Calu3 (cell line): Measurements from ENCODE around the gene C9orf50. TPM values are rescaled to one million over a fixed set of nuclear protein-coding genes. Genes with fewer than 3 reads are reported as not detected.

Source experiments
- BruUV-seq: library from RNA; stranded (reverse); fragments of 400-500 nt; replicated peaks from 2 replicates; lab custom pipeline; 2021; lab: Mats Ljungman, UMichigan
- CTCF ChIA-PET: fragments of 300-600 bp; sonication (Branson Sonifier 250); formaldehyde crosslinking; loops from one replicate; lab custom pipeline; 2022; ENCODE audit warnings: antibody characterized with exemption; lab: Charles Lee
- DNase-seq: peaks from one replicate; pipeline ENCODE4 v3.0.0; 2022
- H3K27ac Mint-ChIP-seq: one replicate; pipeline ENCODE4 v1.8.0; 2022; ENCODE audit warnings: mixed read lengths; ENCODE audit not compliant: unreplicated experiment
- H3K27me3 Mint-ChIP-seq: one replicate; pipeline ENCODE4 v1.8.0; 2022; ENCODE audit warnings: mixed read lengths; ENCODE audit not compliant: unreplicated experiment
- H3K36me3 Mint-ChIP-seq: one replicate; pipeline ENCODE4 v1.8.0; 2022; ENCODE audit warnings: mild to moderate bottlenecking, moderate library complexity, mixed read lengths; ENCODE audit not compliant: insufficient read depth, unreplicated experiment
- H3K4me1 Mint-ChIP-seq: one replicate; pipeline ENCODE4 v1.8.0; 2022; ENCODE audit warnings: mild to moderate bottlenecking, low read depth, mixed read lengths; ENCODE audit not compliant: unreplicated experiment
- H3K4me3 Mint-ChIP-seq: one replicate; pipeline ENCODE4 v1.8.0; 2022; ENCODE audit warnings: mild to moderate bottlenecking, low read depth, moderate library complexity, mixed read lengths; ENCODE audit not compliant: unreplicated experiment
- H3K9me3 Mint-ChIP-seq: one replicate; pipeline ENCODE4 v1.8.0; 2022; ENCODE audit warnings: low read depth, mixed read lengths; ENCODE audit not compliant: unreplicated experiment
- CTCF ChIP-seq: fragments of 200-600 bp; IDR thresholded peaks from one replicate; pipeline ENCODE4 v1.8.0; 2022; ENCODE audit warnings: antibody characterized with exemption; ENCODE audit not compliant: unreplicated experiment
- intact Hi-C: fragments of 100-400 bp; cut with micrococcal nuclease; formaldehyde crosslinking; loops from one replicate; pipeline ENCODE4 v1.10.0; 2022; ENCODE audit not compliant: unreplicated experiment
- total RNA-seq: library from RNA; stranded (reverse); gene quantifications from 2 replicates; pipeline ENCODE4 v1.2.3, GENCODE V29; 2022

C9orf50 gene
- total RNA-seq, 1 experiment from 2014 or later = not detected

GRCh38 chr9:129655696-129656095 lies 34.8 kb upstream of the C9orf50 start:
- Mint-ChIP-seq H3K4me3 (no peak overlapping the region), H3K4me1 (peaks cover 7% of the 10 kb centered on the region), H3K9me3 (no peaks in the 10 kb centered on the region), H3K36me3 (no peaks in the 10 kb centered on the region), H3K27me3 (peaks cover 17% of the 10 kb centered on the region), H3K27ac (no peak overlapping the region)
- no TSS peak for BruUV-seq
- intact Hi-C loops = no loop called here
- CTCF ChIA-PET = no interaction called here
- no peak for DNase-seq
- TF ChIP-seq CTCF = no peak

GRCh38 chr9:129655154-129655553 lies 34.3 kb upstream of the C9orf50 start:
- BruUV-seq = no TSS peak
- Mint-ChIP-seq H3K4me3 (no peak overlapping the region), H3K27ac (no peak overlapping the region), H3K36me3 (no peaks in the 10 kb centered on the region), H3K4me1 (peaks cover 7% of the 10 kb centered on the region), H3K27me3 (peaks cover 12% of the 10 kb centered on the region), H3K9me3 (no peaks in the 10 kb centered on the region)
- DNase-seq = no peak
- TF ChIP-seq CTCF = no peak
- intact Hi-C loops = no loop called here
- CTCF ChIA-PET = no interaction called here

GRCh38 chr9:129654554-129655040 lies 33.7 kb upstream of the C9orf50 start:
- Mint-ChIP-seq H3K27ac (no peak overlapping the region), H3K27me3 (peaks cover 12% of the 10 kb centered on the region), H3K36me3 (no peaks in the 10 kb centered on the region), H3K4me1 (peaks cover 7% of the 10 kb centered on the region), H3K9me3 (no peaks in the 10 kb centered on the region), H3K4me3 (no peak overlapping the region)
- intact Hi-C loops = no loop called here
- DNase-seq = no peak
- CTCF ChIA-PET = no interaction called here
- no TSS peak for BruUV-seq
- TF ChIP-seq CTCF = no peak

GRCh38 chr9:129653823-129654553 lies 33.1 kb upstream of the C9orf50 start:
- CTCF ChIA-PET = no interaction called here
- Mint-ChIP-seq H3K27ac (no peak overlapping the region), H3K27me3 (peaks cover 12% of the 10 kb centered on the region), H3K4me3 (no peak overlapping the region), H3K9me3 (no peaks in the 10 kb centered on the region), H3K4me1 (peaks cover 7% of the 10 kb centered on the region), H3K36me3 (no peaks in the 10 kb centered on the region)
- BruUV-seq = no TSS peak
- intact Hi-C loops = no loop called here
- TF ChIP-seq CTCF = no peak
- no peak for DNase-seq
